Measurements from ENCODE around the gene CCDC192.

The CCDC192 gene

GRCh38 chr5:127849891-127850290 is 146.7 kb downstream of the CCDC192 start:
- no peak overlapping the region for H3K27ac ChIP-seq (ENCODE audit: low read depth, low read length)
- no peak overlapping the region for H3K4me3 ChIP-seq (ENCODE audit: low read depth in 1 of 2, low read length in 2 of 2)

GRCh38 chr5:127851964-127852363 is 148.8 kb downstream of the CCDC192 start:
- Histone ChIP-seq H3K27me3 (ENCODE audit: control insufficient read depth in 1 of 2, insufficient read depth in 2 of 2, low read length in 2 of 2) (no peaks in the 10 kb centered on the region), H3K9ac (ENCODE audit: low read depth in 1 of 2, low read length in 2 of 2) (no peak overlapping the region), H3K27ac (ENCODE audit: low read depth, low read length) (no peak overlapping the region), H3K4me1 (ENCODE audit: control insufficient read depth in 1 of 2, insufficient read depth in 2 of 2, low read length in 2 of 2) (peaks cover 33 to 57% of the 10 kb centered on the region in 2 donors), H3K4me3 (ENCODE audit: low read depth in 1 of 2, low read length in 2 of 2) (no peak overlapping the region), H3K36me3 (ENCODE audit: control insufficient read depth in 1 of 2, insufficient read depth in 2 of 2, low read length in 2 of 2) (no peaks in the 10 kb centered on the region), H3K9me3 (ENCODE audit: control insufficient read depth in 1 of 2, low read length in 2 of 2) (no peaks in the 10 kb centered on the region)

More at GRCh38 chr5:127849891-127850290, 146.7 kb downstream of the CCDC192 start:
- Histone ChIP-seq H3K27me3 (ENCODE audit: control insufficient read depth in 1 of 2, insufficient read depth in 2 of 2, low read length in 2 of 2) (no peaks in the 10 kb centered on the region), H3K4me1 (ENCODE audit: control insufficient read depth in 1 of 2, insufficient read depth in 2 of 2, low read length in 2 of 2) (peaks cover 23 to 49% of the 10 kb centered on the region in 2 donors), H3K9me3 (ENCODE audit: control insufficient read depth in 1 of 2, low read length in 2 of 2) (no peaks in the 10 kb centered on the region), H3K9ac (ENCODE audit: low read depth in 1 of 2, low read length in 2 of 2) (no peak overlapping the region), H3K36me3 (ENCODE audit: control insufficient read depth in 1 of 2, insufficient read depth in 2 of 2, low read length in 2 of 2) (no peaks in the 10 kb centered on the region)

- H3K36me3 ChIP-seq (ENCODE audit: control insufficient read depth in 1 of 2, insufficient read depth in 2 of 2, low read length in 2 of 2): no peaks in the 10 kb centered on the region
- peaks cover 32 to 61% of the 10 kb centered on the region in 2 donors for H3K4me1 ChIP-seq (ENCODE audit: control insufficient read depth in 1 of 2, insufficient read depth in 2 of 2, low read length in 2 of 2)
- H3K9ac ChIP-seq (ENCODE audit: low read depth in 1 of 2, low read length in 2 of 2): no peak overlapping the region
- H3K4me3 ChIP-seq (ENCODE audit: low read depth in 1 of 2, low read length in 2 of 2): no peak overlapping the region
- H3K27ac ChIP-seq (ENCODE audit: low read depth, low read length): no peak overlapping the region
- no peaks in the 10 kb centered on the region for H3K9me3 ChIP-seq (ENCODE audit: control insufficient read depth in 1 of 2, low read length in 2 of 2)
- H3K27me3 ChIP-seq (ENCODE audit: control insufficient read depth in 1 of 2, insufficient read depth in 2 of 2, low read length in 2 of 2): no peaks in the 10 kb centered on the region
These were observed 151.3 kb downstream of the CCDC192 start for GRCh38 chr5:127854520-127854919.

- peaks cover 29 to 45% of the 10 kb centered on the region in 2 donors for H3K4me1 ChIP-seq (ENCODE audit: control insufficient read depth in 1 of 2, insufficient read depth in 2 of 2, low read length in 2 of 2)
- H3K27me3 ChIP-seq (ENCODE audit: control insufficient read depth in 1 of 2, insufficient read depth in 2 of 2, low read length in 2 of 2): no peaks in the 10 kb centered on the region
- no peaks in the 10 kb centered on the region for H3K9me3 ChIP-seq (ENCODE audit: control insufficient read depth in 1 of 2, low read length in 2 of 2)
- peak overlapping the region in 1 of 2 donors; percentile 4 for H3K9ac ChIP-seq (ENCODE audit: low read depth in 1 of 2, low read length in 2 of 2)
- H3K36me3 ChIP-seq (ENCODE audit: control insufficient read depth in 1 of 2, insufficient read depth in 2 of 2, low read length in 2 of 2): no peaks in the 10 kb centered on the region
- peak overlapping the region; percentile 43 for H3K27ac ChIP-seq (ENCODE audit: low read depth, low read length)
- H3K4me3 ChIP-seq (ENCODE audit: low read depth in 1 of 2, low read length in 2 of 2): no peak overlapping the region
These were observed 153.1 kb downstream of the CCDC192 start for GRCh38 chr5:127856292-127856691.

- Histone ChIP-seq H3K27me3 (ENCODE audit: control insufficient read depth in 1 of 2, insufficient read depth in 2 of 2, low read length in 2 of 2) (no peaks in the 10 kb centered on the region), H3K4me1 (ENCODE audit: control insufficient read depth in 1 of 2, insufficient read depth in 2 of 2, low read length in 2 of 2) (peaks cover 20 to 42% of the 10 kb centered on the region in 2 donors), H3K36me3 (ENCODE audit: control insufficient read depth in 1 of 2, insufficient read depth in 2 of 2, low read length in 2 of 2) (no peaks in the 10 kb centered on the region), H3K27ac (ENCODE audit: low read depth, low read length) (no peak overlapping the region), H3K9ac (ENCODE audit: low read depth in 1 of 2, low read length in 2 of 2) (no peak overlapping the region), H3K4me3 (ENCODE audit: low read depth in 1 of 2, low read length in 2 of 2) (no peak overlapping the region), H3K9me3 (ENCODE audit: control insufficient read depth in 1 of 2, low read length in 2 of 2) (no peaks in the 10 kb centered on the region)
These were observed 155.1 kb downstream of the CCDC192 start for GRCh38 chr5:127858116-127858784.

GRCh38 chr5:127860291-127860690 is 157.1 kb downstream of the CCDC192 start:
- Histone ChIP-seq H3K27me3 (ENCODE audit: control insufficient read depth in 1 of 2, insufficient read depth in 2 of 2, low read length in 2 of 2) (no peaks in the 10 kb centered on the region), H3K36me3 (ENCODE audit: control insufficient read depth in 1 of 2, insufficient read depth in 2 of 2, low read length in 2 of 2) (no peaks in the 10 kb centered on the region), H3K4me3 (ENCODE audit: low read depth in 1 of 2, low read length in 2 of 2) (no peak overlapping the region), H3K9ac (ENCODE audit: low read depth in 1 of 2, low read length in 2 of 2) (no peak overlapping the region), H3K9me3 (ENCODE audit: control insufficient read depth in 1 of 2, low read length in 2 of 2) (no peaks in the 10 kb centered on the region), H3K27ac (ENCODE audit: low read depth, low read length) (no peak overlapping the region), H3K4me1 (ENCODE audit: control insufficient read depth in 1 of 2, insufficient read depth in 2 of 2, low read length in 2 of 2) (peaks cover 34 to 48% of the 10 kb centered on the region in 2 donors)

GRCh38 chr5:127863161-127863560 is 160.0 kb downstream of the CCDC192 start:
- H3K27ac ChIP-seq (ENCODE audit: low read depth, low read length): peak overlapping the region; percentile 22

GRCh38 chr5:127863610-127864395 is 160.6 kb downstream of the CCDC192 start:
- Histone ChIP-seq H3K4me3 (ENCODE audit: low read depth in 1 of 2, low read length in 2 of 2) (no peak overlapping the region), H3K27me3 (ENCODE audit: control insufficient read depth in 1 of 2, insufficient read depth in 2 of 2, low read length in 2 of 2) (no peaks in the 10 kb centered on the region), H3K36me3 (ENCODE audit: control insufficient read depth in 1 of 2, insufficient read depth in 2 of 2, low read length in 2 of 2) (no peaks in the 10 kb centered on the region), H3K27ac (ENCODE audit: low read depth, low read length) (peak overlapping the region; percentile 22), H3K9ac (ENCODE audit: low read depth in 1 of 2, low read length in 2 of 2) (no peak overlapping the region), H3K9me3 (ENCODE audit: control insufficient read depth in 1 of 2, low read length in 2 of 2) (no peaks in the 10 kb centered on the region), H3K4me1 (ENCODE audit: control insufficient read depth in 1 of 2, insufficient read depth in 2 of 2, low read length in 2 of 2) (peaks cover 30 to 39% of the 10 kb centered on the region in 2 donors)

More at GRCh38 chr5:127863161-127863560, 160.0 kb downstream of the CCDC192 start:
- Histone ChIP-seq H3K4me1 (ENCODE audit: control insufficient read depth in 1 of 2, insufficient read depth in 2 of 2, low read length in 2 of 2) (peaks cover 35 to 43% of the 10 kb centered on the region in 2 donors), H3K9ac (ENCODE audit: low read depth in 1 of 2, low read length in 2 of 2) (no peak overlapping the region), H3K4me3 (ENCODE audit: low read depth in 1 of 2, low read length in 2 of 2) (no peak overlapping the region), H3K36me3 (ENCODE audit: control insufficient read depth in 1 of 2, insufficient read depth in 2 of 2, low read length in 2 of 2) (no peaks in the 10 kb centered on the region), H3K27me3 (ENCODE audit: control insufficient read depth in 1 of 2, insufficient read depth in 2 of 2, low read length in 2 of 2) (no peaks in the 10 kb centered on the region), H3K9me3 (ENCODE audit: control insufficient read depth in 1 of 2, low read length in 2 of 2) (no peaks in the 10 kb centered on the region)

GRCh38 chr5:127864511-127864910 is 161.3 kb downstream of the CCDC192 start:
- Histone ChIP-seq H3K27ac (ENCODE audit: low read depth, low read length) (no peak overlapping the region), H3K9me3 (ENCODE audit: control insufficient read depth in 1 of 2, low read length in 2 of 2) (no peaks in the 10 kb centered on the region), H3K4me1 (ENCODE audit: control insufficient read depth in 1 of 2, insufficient read depth in 2 of 2, low read length in 2 of 2) (peaks cover 30 to 39% of the 10 kb centered on the region in 2 donors), H3K9ac (ENCODE audit: low read depth in 1 of 2, low read length in 2 of 2) (no peak overlapping the region), H3K36me3 (ENCODE audit: control insufficient read depth in 1 of 2, insufficient read depth in 2 of 2, low read length in 2 of 2) (no peaks in the 10 kb centered on the region), H3K27me3 (ENCODE audit: control insufficient read depth in 1 of 2, insufficient read depth in 2 of 2, low read length in 2 of 2) (no peaks in the 10 kb centered on the region), H3K4me3 (ENCODE audit: low read depth in 1 of 2, low read length in 2 of 2) (no peak overlapping the region)

GRCh38 chr5:127865273-127865672 is 162.1 kb downstream of the CCDC192 start:
- H3K36me3 ChIP-seq (ENCODE audit: control insufficient read depth in 1 of 2, insufficient read depth in 2 of 2, low read length in 2 of 2): no peaks in the 10 kb centered on the region
- peaks cover 30 to 39% of the 10 kb centered on the region in 2 donors for H3K4me1 ChIP-seq (ENCODE audit: control insufficient read depth in 1 of 2, insufficient read depth in 2 of 2, low read length in 2 of 2)
- H3K9me3 ChIP-seq (ENCODE audit: control insufficient read depth in 1 of 2, low read length in 2 of 2): no peaks in the 10 kb centered on the region
- peak overlapping the region in 1 of 2 donors; percentile 46 for H3K9ac ChIP-seq (ENCODE audit: low read depth in 1 of 2, low read length in 2 of 2)
- no peaks in the 10 kb centered on the region for H3K27me3 ChIP-seq (ENCODE audit: control insufficient read depth in 1 of 2, insufficient read depth in 2 of 2, low read length in 2 of 2)
- H3K4me3 ChIP-seq (ENCODE audit: low read depth in 1 of 2, low read length in 2 of 2): peak overlapping the region in 1 of 2 donors; percentile 8
- peak overlapping the region; percentile 55 for H3K27ac ChIP-seq (ENCODE audit: low read depth, low read length)

Data from duodenal mucosa (tissue), 2 donors.